DMS114 treated with DMSO at 0.1 percent for 48 hours (cell line): ENCODE data around the gene ZBTB20.

Experiments used
- DNase-seq: peaks from one replicate; lab custom pipeline; 2025; ENCODE audit not compliant: unreplicated experiment; lab: John Stamatoyannopoulos, UW

Gene ZBTB20

DNA sequence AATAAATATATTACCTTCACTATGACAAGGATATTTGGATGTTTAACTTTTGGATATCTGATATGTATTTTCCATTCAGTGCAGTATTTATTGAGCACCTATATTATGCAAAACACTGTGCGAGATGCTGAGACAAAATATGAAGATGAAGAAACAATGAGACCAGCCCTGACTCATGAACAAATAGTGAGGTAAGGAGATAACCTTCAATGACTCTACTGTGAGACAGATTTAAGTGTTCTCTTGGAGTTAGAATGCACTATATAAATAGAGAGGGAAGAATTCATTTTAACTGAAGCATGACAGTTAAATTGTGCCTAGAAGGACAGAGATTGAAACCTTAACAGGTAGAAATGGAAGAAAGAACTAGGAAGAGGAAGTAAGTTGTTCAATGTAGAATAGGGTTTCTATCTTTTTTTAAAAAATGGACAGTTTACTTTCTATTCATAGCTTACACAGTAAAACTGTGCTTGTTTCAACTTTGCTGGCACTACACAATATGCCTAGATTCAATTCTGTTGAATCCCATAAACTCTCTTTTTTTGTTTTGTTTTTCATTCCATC, 124.2 kb downstream of the ZBTB20 start:
- DNase-seq: no peak

DNA sequence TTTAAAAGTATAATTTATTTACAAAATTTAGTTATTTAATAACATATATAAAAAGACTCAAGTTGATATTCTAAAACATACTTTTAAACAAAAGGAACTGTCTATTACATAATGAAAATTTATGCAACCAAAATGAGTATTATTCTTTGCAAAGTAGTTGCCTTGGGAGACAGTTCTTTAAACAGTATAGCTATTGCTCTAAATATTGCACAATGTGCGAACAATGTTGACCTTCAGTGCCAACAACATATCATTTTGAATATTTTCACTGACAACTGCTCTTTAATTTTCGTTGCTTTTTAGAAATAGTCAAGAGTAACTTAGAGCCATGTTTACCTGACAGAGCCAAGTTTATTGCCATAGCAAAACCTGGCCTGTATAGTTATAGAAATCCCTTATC, 124.9 kb downstream of the ZBTB20 start:
- no peak for DNase-seq

DNA sequence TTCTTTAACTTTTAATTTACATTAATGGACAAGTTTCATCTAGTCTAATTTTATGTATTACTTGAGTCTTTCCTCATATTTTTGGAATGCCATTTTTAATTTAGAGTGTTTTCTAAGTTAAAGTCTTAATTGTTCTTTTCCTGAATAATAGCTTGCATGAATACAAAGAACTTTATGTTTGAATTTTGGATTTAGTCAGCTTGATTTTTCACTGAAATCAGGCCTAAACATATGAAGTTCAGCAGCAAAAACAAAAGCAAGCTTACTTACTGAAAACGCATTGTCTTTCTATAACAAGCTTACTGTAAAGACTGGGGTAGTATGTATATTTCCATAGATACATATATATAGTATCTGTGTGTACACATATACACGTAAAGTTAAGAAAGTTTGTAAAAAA, 126.0 kb downstream of the ZBTB20 start:
- DNase-seq: no peak

DNA sequence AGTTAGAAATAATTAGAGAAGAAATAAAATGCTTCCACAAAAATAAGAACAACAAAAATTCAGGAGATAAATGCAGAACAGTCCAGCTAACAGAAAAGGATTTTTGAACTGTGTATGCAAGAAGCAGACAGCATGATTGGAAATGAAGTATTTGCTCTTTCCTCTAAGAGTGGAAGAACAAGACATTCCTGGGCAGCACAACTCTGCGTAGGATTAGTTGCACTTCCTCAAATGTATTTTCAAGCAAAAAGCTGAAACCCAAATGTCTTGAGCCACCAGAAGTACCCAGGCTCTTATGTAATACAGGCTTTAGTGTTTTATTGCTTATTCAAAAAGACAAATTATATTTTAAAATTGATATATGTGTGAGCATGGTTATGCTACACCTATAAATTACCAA, 127.2 kb downstream of the ZBTB20 start:
- DNase-seq: no peak

DNA sequence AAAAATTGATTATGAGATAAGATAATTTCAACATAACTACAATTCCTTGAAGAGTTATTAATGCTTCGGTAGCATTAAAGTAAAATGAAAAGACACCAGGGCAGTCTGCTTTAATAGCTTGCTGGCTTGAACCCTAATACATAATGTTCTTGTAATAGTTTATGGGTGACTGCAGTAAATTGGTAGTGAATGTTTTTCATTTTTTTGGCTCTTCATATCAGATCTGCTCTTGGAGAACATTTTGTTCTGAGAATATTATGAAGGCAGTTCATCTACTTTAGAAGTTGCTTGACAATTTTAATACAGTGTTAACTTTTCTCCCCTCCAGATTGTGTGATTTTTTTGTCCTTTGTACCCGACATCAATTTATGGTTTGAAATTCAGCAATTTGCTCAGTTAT, 128.4 kb downstream of the ZBTB20 start:
- DNase-seq: no peak

DNA sequence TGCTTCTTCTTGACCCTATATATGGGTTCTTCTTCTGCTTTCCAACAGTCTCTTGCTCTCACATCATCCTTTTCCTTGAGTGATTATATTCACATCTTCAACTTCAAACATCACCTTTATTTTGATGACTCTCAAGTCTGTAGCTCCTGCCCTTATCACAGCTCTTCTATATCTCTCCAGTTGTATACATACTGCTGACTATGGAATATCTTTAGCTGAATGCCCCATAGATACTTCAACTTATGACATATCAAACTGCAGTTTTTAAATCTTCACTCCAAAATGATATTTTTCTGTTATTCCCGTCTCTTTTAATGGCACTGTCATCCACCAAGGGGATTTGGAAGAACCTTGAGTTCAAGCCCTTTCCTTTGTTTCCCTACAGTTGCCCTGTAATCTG, 139.1 kb downstream of the ZBTB20 start:
- DNase-seq: no peak

DNA sequence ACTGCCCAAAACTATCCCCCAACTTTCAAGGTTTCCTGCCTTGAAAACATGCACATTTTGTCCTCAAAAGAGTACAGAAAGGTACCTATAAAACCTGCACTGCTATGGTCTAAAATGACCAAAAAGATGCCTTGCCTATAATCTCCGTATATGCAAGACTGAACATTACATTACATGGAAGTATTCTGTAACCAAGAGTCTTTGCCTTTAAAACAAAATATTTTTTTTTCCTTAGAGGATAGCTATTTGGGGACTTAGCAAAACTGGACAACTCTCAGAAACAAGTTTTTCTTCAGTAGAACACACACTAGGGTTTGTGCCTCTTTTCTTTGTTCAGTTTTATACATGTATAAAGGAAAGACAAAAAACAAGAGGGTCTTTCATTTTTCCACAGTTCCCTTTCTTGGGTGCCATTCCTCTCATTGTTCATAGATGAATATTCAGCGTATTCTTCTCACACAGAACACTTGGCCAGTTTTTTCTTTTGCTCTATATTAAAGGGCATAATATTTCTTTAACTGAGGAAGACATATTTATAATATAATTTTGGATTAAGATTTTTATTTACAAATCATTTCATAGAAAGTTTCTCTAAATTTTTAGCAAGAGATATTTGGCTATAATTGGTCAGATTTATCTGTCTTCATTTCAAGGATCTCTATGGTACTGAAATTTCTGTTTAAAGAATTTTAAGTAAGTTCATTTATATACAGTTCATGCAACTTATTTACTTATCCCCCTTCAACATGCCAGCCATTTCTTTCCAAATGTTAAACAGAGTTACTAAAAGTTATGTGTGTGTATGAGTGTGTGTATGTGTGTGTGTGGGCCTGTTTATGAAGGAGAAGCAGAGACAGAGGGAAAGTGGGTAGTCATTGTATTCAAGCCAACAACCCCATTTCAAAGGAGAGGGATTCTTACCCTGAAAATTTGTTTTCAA, 142.6 kb downstream of the ZBTB20 start:
- DNase-seq: no peak

DNA sequence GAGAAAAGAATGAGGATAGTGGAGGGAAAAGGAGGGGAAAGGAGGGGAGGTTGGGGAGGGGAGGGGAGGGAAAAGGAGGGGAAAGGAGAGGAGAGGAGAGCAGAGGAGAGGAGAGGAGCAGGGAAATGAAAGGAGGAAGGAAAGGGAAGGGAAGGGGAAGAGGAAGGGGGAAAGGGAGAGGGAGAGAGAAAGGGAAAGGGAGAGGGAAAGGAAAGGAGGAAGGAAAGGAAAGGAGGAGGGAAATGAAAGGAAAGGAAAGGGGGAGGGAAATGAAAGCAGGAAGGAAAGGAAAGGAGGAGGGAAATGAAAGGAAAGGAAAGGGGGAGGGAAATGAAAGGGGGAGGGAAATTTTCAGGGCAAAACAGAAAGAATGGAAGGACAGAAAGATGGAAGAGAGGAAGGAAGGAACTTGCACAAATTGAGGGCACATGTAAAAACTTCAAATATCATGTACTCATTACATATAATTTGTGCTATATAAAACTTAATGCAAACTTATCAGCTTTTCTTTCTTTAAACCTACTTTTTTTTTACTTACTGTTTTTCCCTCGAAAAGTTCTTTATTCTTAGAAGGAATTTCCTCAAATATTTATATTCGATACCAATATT, 148.0 kb downstream of the ZBTB20 start:
- DNase-seq: no peak

DNA sequence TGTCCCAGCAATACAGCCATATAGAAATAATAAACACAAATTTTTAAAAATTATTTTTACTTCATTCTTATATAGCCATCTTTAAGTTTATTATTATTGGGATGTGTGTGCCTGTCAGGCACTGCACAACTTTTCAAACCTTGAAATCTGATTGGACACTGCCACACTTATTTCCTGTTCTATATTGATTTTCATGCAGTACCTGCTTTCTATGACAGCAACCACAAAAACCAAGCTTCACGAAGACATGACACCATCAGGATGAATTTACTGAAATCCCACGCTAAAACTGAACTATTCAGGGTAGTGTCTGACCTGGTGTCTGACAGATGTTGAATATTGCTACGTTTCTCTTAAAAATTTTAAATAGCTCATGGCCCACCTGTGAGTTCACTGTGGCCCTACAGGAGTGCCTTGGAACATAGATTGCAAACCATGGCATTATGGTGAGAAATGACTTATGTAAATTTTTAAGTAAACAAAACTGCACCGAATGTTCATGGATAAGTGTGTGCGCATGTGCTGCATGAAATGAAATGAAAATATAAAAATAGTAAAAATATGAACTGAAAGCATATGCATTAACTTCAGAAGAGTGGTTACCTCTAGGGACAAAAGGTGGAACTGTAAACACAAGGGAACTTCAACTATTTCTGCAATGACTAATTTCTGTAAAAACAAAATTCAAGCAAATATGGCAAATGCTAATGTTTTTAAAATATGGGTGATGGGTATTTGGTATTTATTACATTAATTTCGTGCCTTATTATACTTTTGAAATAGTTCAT, 152.3 kb downstream of the ZBTB20 start:
- no peak for DNase-seq

DNA sequence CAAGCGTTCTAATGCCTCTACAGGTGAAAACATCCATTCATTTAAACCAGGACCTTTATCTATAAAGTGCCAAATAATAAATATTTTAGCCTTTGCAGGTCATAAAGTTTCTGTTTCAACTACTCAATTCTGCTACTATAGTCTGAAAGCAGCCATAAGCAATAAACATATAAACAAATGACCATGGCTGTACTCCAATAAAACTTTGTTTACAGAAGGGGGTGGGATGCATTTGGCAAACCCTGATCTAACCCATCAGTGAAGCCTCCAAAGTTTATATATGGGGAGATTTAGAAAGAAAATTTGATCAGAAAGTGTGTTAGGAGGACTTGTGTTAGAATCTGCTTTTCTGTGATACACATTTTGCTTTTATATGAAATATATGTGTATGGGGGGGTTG, 161.3 kb downstream of the ZBTB20 start:
- DNase-seq: no peak

DNA sequence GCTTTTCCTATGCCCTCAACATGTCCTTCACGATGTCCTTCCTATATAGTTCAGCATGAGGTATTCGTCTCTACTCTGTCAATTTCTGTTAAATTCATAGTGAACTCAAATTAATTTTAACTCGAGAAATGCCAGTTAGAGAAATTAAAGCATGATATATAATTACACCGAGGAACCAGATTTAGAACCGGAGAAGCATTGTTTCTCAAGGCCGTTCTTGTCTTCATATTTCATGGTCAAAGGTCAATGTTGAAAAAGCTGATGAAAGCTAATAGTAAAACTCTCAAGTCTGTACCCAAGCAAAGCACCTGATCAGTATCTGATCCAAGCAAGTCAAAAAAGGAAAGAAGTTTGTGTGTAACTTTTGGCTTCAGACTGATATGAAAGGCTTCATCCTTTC, 163.8 kb downstream of the ZBTB20 start:
- DNase-seq: no peak

DNA sequence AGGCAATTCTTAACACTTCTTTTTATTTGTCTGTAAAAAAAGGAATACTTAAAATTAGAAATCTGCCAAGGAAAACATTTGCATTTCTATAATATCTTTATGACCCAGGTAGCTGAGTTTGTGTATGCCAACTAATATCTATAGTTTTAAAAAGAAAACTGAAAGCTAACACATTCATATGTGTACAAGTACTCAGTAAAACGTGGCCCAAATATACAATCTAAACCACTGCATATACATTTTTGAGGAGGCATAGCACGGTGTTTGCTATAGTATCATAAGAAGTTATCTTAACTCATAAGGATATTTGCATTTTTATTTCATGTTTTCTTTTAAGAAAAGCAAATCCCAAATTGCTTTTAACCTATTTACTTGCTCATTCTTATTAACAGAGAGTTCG, 172.7 kb downstream of the ZBTB20 start:
- no peak for DNase-seq

DNA sequence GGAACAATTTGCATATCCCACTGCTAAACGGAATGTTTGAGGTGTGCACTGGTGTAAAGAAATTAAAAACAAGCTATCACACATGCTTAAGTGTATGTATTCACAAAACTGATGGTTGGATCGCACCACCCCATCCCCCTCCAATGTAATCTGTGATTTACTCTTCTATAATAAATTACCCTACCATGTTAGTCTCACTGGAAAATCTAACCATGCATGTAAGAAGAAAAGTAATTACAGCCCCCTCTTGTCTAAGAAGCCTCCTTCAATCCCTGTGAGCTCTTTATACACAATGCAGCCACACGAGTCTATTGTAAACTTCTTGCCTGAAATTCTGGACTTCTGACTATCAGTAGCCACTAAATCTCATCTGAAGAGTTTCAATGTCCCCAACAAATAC, 173.6 kb downstream of the ZBTB20 start:
- DNase-seq: no peak

DNA sequence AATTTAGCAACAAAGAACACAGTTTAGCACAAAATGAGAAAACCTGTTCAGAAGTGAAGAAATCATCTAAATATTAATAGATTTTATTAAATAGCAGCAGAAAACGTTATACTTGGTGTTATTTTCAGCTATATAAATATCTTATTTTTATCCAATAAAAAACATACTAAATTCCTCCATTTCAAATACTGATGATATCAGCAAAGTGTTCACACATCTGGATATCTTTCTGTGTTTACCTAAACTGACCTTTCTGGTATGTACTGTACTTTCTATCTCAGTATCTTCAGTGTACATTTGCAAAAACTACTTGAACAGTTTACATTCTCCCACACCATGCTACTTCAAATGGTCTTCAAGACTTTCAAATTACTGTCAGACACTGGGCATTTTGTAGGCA, 179.9 kb downstream of the ZBTB20 start:
- DNase-seq: no peak

DNA sequence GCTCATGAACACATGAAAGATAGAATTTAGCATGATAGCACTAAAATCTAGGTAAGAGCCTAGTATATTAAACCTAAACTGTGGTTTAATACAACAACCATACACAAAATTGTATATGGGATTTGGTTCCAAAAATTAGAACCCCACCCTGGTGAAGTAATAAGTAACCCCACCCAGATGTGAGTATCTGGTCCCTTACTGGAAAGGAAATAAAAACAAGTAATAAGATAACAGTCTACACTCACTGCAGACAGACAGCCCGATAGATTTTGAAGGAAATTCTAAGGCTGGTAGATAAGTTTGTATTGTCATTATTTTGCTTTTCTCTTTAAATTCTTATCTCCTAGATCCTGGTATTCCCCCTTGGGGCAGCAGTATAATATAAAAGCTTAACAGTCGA, 184.9 kb downstream of the ZBTB20 start:
- no peak for DNase-seq

DNA sequence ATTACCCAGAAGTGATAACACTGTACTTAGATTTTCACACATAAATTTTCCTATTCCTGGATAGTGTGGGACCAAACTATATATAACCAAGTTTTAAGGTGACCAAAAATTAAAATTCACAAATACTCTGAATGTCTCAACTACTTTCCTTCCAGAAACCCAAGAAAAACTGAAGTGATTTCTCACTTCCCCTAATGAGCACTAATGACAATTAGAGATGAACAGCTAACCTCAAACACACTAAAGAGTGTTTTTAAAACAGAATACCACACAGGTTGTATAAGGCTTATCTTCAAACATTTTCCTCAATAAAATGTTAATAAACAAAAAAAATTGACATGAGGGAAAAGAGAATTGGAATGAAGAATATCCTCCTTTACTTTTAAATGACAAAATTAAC, 188.2 kb downstream of the ZBTB20 start:
- no peak for DNase-seq

DNA sequence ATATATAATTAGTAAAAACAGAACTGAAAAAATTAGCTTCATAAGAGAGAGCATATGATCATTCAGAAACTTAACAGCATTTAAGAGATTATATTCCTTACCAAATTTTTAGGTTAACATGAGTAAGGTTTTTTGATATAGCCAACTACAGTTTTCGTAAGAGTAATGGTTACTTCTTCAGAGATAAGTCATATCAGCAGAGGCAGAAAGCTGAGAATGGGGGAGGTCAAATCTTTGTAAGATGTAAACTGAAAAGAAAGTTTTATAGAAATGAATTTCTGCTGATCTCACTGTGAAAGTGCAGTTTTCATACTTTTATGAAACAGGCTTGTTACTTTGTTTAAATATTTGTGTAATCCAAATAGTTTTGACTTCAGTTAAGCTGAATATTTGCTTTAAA, 193.3 kb downstream of the ZBTB20 start:
- no peak for DNase-seq

DNA sequence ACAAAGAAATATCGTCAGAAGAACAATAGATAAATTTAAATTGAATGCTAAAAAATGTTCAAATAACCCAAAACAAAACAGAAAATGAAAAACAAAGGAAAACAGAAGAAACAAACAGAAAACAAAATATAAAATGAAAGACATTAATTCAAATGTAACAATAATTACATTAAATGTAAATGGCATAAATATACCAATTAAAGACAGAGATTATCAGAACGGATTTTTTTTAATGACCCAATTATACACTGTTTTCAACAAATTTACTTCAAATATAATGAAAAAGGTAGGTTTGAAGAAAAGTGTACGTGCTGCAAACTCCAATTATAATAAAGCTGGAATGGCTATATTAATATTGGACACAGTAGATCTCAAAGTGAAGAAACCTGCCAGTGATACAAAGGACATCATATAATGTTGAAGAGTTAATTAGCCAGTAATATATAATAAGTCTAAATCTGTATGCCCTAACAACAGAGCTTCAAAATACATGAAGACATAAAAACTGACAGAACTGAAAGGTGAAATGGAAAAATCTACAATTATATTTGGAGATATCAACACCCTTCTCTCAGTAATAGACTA, 193.8 kb downstream of the ZBTB20 start:
- no peak for DNase-seq

DNA sequence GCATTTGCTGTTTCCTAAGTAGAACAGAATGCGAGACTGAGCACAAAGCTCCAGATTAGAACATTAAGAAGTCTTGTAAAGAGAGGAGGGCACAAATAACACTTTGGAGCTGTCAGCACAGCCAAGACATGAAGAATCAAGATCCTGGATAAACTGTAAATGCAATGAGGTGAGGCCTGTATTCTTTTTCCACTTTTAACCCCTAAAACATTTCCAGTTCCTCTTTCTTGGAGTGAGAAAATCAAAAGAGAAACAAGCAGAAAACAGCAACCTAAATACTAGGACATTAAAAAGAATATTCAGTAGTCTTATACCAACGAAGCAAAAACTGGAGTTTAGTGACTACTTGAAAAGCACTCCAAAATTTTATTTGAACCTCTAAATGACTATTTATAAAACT, 204.3 kb downstream of the ZBTB20 start:
- DNase-seq: no peak

DNA sequence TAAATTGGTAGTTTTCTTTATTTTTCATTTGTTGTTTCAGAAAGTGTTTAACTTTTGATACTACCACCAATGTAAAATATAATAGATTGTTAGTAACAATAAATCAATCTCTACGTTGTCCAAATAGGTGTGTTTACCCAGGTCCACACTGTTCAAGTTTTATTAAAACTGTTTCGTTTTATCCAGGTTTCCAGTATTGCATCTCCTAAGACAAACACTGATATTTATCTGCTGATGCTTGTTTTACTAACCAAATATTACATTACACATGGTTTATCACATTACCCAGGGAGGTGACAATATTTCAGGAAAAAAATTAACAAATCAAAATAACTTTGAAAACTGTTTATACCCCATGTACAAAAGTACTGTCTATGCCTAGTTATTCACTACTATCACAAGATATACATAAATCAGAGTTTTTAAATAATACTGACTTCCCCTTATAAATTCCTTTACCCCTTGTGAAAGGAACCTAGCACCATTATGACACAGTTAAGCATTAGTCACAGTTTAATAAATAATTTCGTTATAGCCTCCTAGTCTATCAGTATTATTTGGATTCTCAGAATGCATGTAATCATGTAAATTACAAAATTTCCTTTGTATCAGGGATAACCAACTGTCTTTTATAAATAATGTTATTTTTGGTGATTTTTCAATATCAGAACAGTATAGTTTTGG, 205.3 kb downstream of the ZBTB20 start:
- DNase-seq: no peak

DNA sequence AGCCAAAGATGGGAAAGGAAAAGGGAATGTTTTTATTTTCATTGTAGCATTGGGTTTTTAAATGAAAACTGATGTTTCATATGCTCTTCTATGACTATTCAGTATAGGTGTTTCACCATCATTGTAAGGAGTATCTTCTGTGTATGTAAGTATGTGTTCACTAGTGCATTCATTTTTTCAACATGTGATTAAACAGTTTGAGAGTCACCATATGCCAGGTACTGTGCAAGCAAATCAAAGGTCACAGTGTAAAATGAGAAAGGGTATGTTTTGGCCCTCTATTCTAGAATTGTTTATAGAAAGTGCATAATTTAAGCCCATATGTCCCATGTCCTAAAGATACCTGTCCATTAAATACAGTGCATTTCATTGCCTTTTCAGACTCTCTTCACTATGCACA, 207.2 kb downstream of the ZBTB20 start:
- DNase-seq: no peak
